ENCODE data around the gene C22orf23. TPM values are rescaled to one million over a fixed set of nuclear protein-coding genes. Genes with fewer than 3 reads are reported as not detected.

The C22orf23 gene
- total and polyA plus RNA-seq, 10 of the 15 experiments (the other 5 are each of a cell fraction or from before 2014, with no cell fraction given) = 0.04 to 0.38 (median 0.11) TPM; not detected in 5

DNA sequence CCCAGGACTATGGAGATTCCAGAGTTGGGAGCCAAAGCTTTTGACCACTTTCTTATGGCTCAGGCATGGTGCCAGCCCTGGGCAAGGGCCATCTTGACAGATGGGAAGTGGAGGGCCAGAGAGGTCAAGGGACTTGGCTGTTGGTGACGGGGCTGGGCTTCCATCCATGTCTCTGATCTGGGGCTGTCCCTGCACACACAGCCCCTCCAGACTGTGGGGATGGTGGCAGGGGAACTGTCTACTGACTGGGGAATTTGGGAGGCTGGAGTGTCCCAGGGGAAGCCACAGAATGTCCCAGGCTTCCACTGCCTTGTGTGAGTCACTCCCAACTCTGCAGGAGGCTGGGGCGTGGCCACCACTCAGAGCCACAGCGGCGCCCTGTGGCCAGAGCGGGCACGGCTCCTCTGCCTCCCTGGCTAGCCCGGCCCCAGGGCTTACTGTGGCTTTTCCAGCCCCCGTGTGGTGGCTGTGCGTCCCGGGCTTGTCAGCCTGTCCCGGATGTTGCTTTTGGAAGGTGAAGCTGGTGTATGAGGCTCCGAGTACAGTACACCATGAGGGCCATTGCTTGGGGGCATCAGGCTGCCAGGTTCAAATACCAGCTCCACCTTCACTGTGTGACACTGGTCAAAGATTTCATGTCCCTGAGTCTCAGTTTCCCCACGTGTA lies 19.6 kb downstream of the C22orf23 start:
- in situ Hi-C loops (cut with MboI) (no loop called here), intact Hi-C loops (cut with micrococcal nuclease; ENCODE audit: unreplicated experiment) (loop anchor here (2.0 to 10.0 kb wide), 4 partner anchors 27 to 399 kb away; partner anchors contain the start of gene MICALL1)
- CTCF ChIA-PET = interaction anchor here (0.5 to 3.3 kb wide), 18 partner anchors 9 to 126 kb away, joined by 3 to 13 read pairs (median 3); partner anchors contain the start of genes ANKRD54, C22orf23, GCAT and MICALL1
- RAD21 ChIA-PET (ENCODE audit: unreplicated experiment) = interaction anchor here (1.0 to 1.2 kb wide), 2 partner anchors 21 to 37 kb away, joined by 3 to 6 read pairs; no protein-coding TSS in a partner anchor
- no peaks in the 10 kb centered on the region for H3K9me3 ChIP-seq (replicated peaks; ENCODE audit: control insufficient read depth, insufficient read depth, low read length)
- H3K9ac ChIP-seq (ENCODE audit: control insufficient read depth, insufficient read depth, low read length) = no peak overlapping the region
- POLR2A ChIA-PET = interaction anchor here (0.5 kb wide), 1 partner anchor 639 kb away, joined by 4 read pairs; no protein-coding TSS in a partner anchor
- peak; percentile 100 for ATAC-seq
- 14% methylated on average over 13 of the region's 13 CpGs for WGBS (ENCODE audit: insufficient coverage, insufficient replicate concordance, low lambda C conversion rate, missing lambda C conversion rate)
- H3K36me3 ChIP-seq (ENCODE audit: control insufficient read depth in 2 of 2, insufficient read depth in 2 of 2, low read length in 1 of 2) = peaks cover 0 to 7% of the 10 kb centered on the region in 2 experiments; a peak in 3 of 4 replicates
- SMC1A ChIA-PET (ENCODE audit: uncharacterized antibody, unreplicated experiment) = interaction anchor here (0.6 to 1.3 kb wide), 3 partner anchors 9 to 342 kb away, joined by 3 read pairs; no protein-coding TSS in a partner anchor
- H4K20me1 ChIP-seq (ENCODE audit: control insufficient read depth, insufficient read depth) = no peaks in the 10 kb centered on the region
- DNase-seq (ENCODE audit: low read depth, low spot score) = peak; percentile 28
- H3K4me1 ChIP-seq (ENCODE audit: control insufficient read depth, insufficient read depth, low read length) = peaks cover 10% of the 10 kb centered on the region
- peak; percentile 94 for FAIRE-seq
- no TSS peak for BruUV-seq (replicated peaks)
- no peak overlapping the region for H3K4me3 ChIP-seq
- H3K79me2 ChIP-seq (ENCODE audit: control insufficient read depth, insufficient read depth, low read length) = no peaks in the 10 kb centered on the region
- H2AFZ ChIP-seq (ENCODE audit: control insufficient read depth, low read depth, low read length) = peak overlapping the region; percentile 75
- H3K27me3 ChIP-seq (replicated peaks in 1 of 2; ENCODE audit: control insufficient read depth in 2 of 2, insufficient read depth in 2 of 2, low read length in 1 of 2) = no peaks in the 10 kb centered on the region
- H3K27ac ChIP-seq (ENCODE audit: control insufficient read depth, insufficient read depth) = no peak overlapping the region
- H3K4me2 ChIP-seq (ENCODE audit: control insufficient read depth, insufficient read depth) = no peak overlapping the region
- TF ChIP-seq SRF (IDR thresholded peaks at IDR 0.05; ENCODE audit: low read depth in 2 of 2, low read length in 2 of 2) = 0 out of 4 replicates have a peak, but pooled peaks of 1 of the 2 experiments have one; percentile 10
- no peak; the same call in 1 of the 2 replicates for TF ChIP-seq YY1 (IDR thresholded peaks at IDR 0.05; ENCODE audit: low read depth, low read length)
- no peak for TF ChIP-seq YBX1 (IDR thresholded peaks at IDR 0.05)
- no peak for TF ChIP-seq EP300 (IDR thresholded peaks at IDR 0.05; ENCODE audit: borderline replicate concordance in 1 of 2, control insufficient read depth in 1 of 2, low read depth in 2 of 2, low read length in 2 of 2)
- no peak for TF ChIP-seq ESRRA (IDR thresholded peaks at IDR 0.05; ENCODE audit: low read length)
- TF ChIP-seq SMAD5 (IDR thresholded peaks at IDR 0.05; ENCODE audit: low read depth) = no peak
- no peak for TF ChIP-seq MEF2A (IDR thresholded peaks at IDR 0.05; ENCODE audit: insufficient read depth, low read depth, low read length)
- TF ChIP-seq IKZF1 (conservative IDR thresholded peaks at IDR 0.05) = peak; percentile 70
- TF ChIP-seq ZNF207 (IDR thresholded peaks at IDR 0.05; ENCODE audit: borderline replicate concordance) = 0 out of 2 replicates have a peak, but pooled peaks have one; percentile 51
- no peak for TF ChIP-seq MTA3 (IDR thresholded peaks at IDR 0.05; ENCODE audit: borderline replicate concordance, low read length)
- TF ChIP-seq IKZF2 (IDR thresholded peaks at IDR 0.05) = peak; percentile 29 to 30; a peak in 1 of 4 replicates
- TF ChIP-seq PAX5 (IDR thresholded peaks at IDR 0.05; ENCODE audit: borderline replicate concordance, low read depth, low read length) = no peak
- TF ChIP-seq LARP7 (IDR thresholded peaks at IDR 0.05) = peak; percentile 55; the same call in 1 of the 2 replicates
- no peak for TF ChIP-seq NFIC (IDR thresholded peaks at IDR 0.05; ENCODE audit: low read depth, low read length)
- TF ChIP-seq GATAD2B (conservative IDR thresholded peaks at IDR 0.05; ENCODE audit: low read depth) = peak; percentile 76; the same call in 1 of the 2 replicates
- TF ChIP-seq SMC3 (IDR thresholded peaks at IDR 0.05; ENCODE audit: borderline replicate concordance, low read length) = peak; percentile 84
- TF ChIP-seq, protein P1, sequence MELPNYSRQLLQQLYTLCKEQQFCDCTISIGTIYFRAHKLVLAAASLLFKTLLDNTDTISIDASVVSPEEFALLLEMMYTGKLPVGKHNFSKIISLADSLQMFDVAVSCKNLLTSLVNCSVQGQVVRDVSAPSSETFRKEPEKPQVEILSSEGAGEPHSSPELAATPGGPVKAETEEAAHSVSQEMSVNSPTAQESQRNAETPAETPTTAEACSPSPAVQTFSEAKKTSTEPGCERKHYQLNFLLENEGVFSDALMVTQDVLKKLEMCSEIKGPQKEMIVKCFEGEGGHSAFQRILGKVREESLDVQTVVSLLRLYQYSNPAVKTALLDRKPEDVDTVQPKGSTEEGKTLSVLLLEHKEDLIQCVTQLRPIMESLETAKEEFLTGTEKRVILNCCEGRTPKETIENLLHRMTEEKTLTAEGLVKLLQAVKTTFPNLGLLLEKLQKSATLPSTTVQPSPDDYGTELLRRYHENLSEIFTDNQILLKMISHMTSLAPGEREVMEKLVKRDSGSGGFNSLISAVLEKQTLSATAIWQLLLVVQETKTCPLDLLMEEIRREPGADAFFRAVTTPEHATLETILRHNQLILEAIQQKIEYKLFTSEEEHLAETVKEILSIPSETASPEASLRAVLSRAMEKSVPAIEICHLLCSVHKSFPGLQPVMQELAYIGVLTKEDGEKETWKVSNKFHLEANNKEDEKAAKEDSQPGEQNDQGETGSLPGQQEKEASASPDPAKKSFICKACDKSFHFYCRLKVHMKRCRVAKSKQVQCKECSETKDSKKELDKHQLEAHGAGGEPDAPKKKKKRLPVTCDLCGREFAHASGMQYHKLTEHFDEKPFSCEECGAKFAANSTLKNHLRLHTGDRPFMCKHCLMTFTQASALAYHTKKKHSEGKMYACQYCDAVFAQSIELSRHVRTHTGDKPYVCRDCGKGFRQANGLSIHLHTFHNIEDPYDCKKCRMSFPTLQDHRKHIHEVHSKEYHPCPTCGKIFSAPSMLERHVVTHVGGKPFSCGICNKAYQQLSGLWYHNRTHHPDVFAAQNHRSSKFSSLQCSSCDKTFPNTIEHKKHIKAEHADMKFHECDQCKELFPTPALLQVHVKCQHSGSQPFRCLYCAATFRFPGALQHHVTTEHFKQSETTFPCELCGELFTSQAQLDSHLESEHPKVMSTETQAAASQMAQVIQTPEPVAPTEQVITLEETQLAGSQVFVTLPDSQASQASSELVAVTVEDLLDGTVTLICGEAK (IDR thresholded peaks at IDR 0.05; ENCODE audit: borderline replicate concordance) = no peak
- TF ChIP-seq SP1 (IDR thresholded peaks at IDR 0.05; ENCODE audit: low read depth, low read length) = peak; percentile 64
- 0 out of 2 replicates have a peak, but pooled peaks have one; percentile 41 for TF ChIP-seq JUND (IDR thresholded peaks at IDR 0.05; ENCODE audit: low read depth, low read length)
- 0 out of 2 replicates have a peak, but pooled peaks have one; percentile 38 for TF ChIP-seq CHD2 (IDR thresholded peaks at IDR 0.05; ENCODE audit: borderline replicate concordance, low read depth, low read length)
- TF ChIP-seq RELA (IDR thresholded peaks at IDR 0.05; ENCODE audit: borderline replicate concordance, partially characterized antibody) = peak; percentile 40

Data from GM12878 (cell line).